ENCODE results near the gene ANKK1. TPM values are rescaled to one million over a fixed set of nuclear protein-coding genes. Genes with fewer than 3 reads are reported as not detected.

The ANKK1 gene
- total RNA-seq, 1 donor from 2014 or later, result not detected

DNA sequence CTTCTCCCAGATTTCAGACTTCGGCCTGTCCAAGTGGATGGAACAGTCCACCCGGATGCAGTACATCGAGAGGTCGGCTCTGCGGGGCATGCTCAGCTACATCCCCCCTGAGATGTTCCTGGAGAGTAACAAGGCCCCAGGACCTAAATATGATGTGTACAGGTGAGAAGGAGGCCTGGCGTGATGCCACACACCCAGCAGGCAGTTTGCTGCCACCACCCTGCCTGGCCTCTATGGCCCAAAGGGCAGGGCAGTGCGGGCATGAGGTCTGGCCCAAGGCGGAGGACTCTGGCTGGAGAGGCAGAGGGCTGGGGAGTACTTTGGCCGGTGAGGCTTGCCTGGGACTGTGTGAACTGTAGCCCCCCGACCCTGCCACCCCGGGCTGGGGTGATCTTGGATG is 7.3 kb downstream of the ANKK1 start:
- Histone ChIP-seq H4K20me1 (ENCODE audit: insufficient read depth, low read length) (no peaks in the 10 kb centered on the region), H3K9me3 (ENCODE audit: insufficient read depth, low read depth, low read length) (no peaks in the 10 kb centered on the region), H3K79me2 (ENCODE audit: insufficient read depth, low read length) (no peaks in the 10 kb centered on the region), H3K4me3 (ENCODE audit: insufficient read depth, low read depth, low read length) (no peak overlapping the region), H3K27me3 (ENCODE audit: insufficient read depth, low read length) (peaks cover 13% of the 10 kb centered on the region), H3K4me1 (ENCODE audit: insufficient read depth, low read length) (no peaks in the 10 kb centered on the region), H3K36me3 (ENCODE audit: insufficient read depth, low read length) (no peaks in the 10 kb centered on the region), H2AFZ (ENCODE audit: low read depth, low read length) (no peak overlapping the region), H3K9ac (ENCODE audit: low read length) (no peak overlapping the region), H3K4me2 (ENCODE audit: low read length) (no peak overlapping the region), H3K27ac (ENCODE audit: low read depth, low read length) (no peak overlapping the region)
- H3K27me3 Mint-ChIP-seq (ENCODE audit: low read depth, unreplicated experiment), result peaks cover 33% of the 10 kb centered on the region
- DNase-seq (ENCODE audit: low read depth) (no peak), FAIRE-seq (no peak)
- no peaks in the 10 kb centered on the region for H3K4me1 Mint-ChIP-seq (ENCODE audit: low read depth, unreplicated experiment)
- no peaks in the 10 kb centered on the region for H3K9me3 Mint-ChIP-seq (ENCODE audit: unreplicated experiment)
- no peak overlapping the region for H3K27ac Mint-ChIP-seq (ENCODE audit: unreplicated experiment)
- no peaks in the 10 kb centered on the region for H3K36me3 Mint-ChIP-seq (ENCODE audit: low read depth, unreplicated experiment)
- TF ChIP-seq, protein P1, sequence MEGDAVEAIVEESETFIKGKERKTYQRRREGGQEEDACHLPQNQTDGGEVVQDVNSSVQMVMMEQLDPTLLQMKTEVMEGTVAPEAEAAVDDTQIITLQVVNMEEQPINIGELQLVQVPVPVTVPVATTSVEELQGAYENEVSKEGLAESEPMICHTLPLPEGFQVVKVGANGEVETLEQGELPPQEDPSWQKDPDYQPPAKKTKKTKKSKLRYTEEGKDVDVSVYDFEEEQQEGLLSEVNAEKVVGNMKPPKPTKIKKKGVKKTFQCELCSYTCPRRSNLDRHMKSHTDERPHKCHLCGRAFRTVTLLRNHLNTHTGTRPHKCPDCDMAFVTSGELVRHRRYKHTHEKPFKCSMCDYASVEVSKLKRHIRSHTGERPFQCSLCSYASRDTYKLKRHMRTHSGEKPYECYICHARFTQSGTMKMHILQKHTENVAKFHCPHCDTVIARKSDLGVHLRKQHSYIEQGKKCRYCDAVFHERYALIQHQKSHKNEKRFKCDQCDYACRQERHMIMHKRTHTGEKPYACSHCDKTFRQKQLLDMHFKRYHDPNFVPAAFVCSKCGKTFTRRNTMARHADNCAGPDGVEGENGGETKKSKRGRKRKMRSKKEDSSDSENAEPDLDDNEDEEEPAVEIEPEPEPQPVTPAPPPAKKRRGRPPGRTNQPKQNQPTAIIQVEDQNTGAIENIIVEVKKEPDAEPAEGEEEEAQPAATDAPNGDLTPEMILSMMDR (IDR thresholded peaks at IDR 0.05; ENCODE audit: insufficient read depth, low read depth, low read length), result no peak
- TF ChIP-seq EZH2 (IDR thresholded peaks at IDR 0.05; ENCODE audit: insufficient read depth, low read length), result no peak
- H3K4me3 Mint-ChIP-seq (ENCODE audit: unreplicated experiment), result no peak overlapping the region

DNA sequence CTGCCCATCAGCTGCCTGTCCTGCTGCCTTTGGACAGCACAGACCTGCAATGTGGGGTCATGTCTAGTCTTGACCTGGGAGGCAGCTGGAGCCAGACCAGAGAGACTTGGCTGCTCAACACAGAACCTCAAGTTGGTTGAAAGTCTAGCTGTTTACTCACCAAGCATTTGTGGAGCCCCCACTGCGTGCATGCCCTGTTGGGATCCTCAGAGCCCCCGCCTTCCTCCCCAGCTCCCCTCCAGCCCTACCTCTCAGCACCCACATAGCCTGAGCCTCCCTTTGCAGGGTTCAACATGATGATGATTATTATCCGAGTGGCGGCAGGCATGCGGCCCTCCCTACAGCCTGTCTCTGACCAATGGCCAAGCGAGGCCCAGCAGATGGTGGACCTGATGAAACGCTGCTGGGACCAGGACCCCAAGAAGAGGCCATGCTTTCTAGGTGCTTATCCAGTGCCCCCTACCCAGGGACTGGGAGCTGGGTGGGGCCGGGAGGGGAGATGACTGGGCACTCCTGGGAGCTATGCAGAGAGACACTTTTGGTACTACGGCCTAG is 8.3 kb downstream of the ANKK1 start:
- Mint-ChIP-seq H3K9me3 (ENCODE audit: unreplicated experiment) (no peaks in the 10 kb centered on the region), H3K27ac (ENCODE audit: unreplicated experiment) (no peak overlapping the region), H3K36me3 (ENCODE audit: low read depth, unreplicated experiment) (no peaks in the 10 kb centered on the region), H3K4me1 (ENCODE audit: low read depth, unreplicated experiment) (no peaks in the 10 kb centered on the region), H3K27me3 (ENCODE audit: low read depth, unreplicated experiment) (peaks cover 42% of the 10 kb centered on the region), H3K4me3 (ENCODE audit: unreplicated experiment) (no peak overlapping the region)
- no peak overlapping the region for H3K9ac ChIP-seq (ENCODE audit: low read length)
- H3K36me3 ChIP-seq (ENCODE audit: insufficient read depth, low read length), result no peaks in the 10 kb centered on the region
- no peak overlapping the region for H3K4me2 ChIP-seq (ENCODE audit: low read length)
- DNase-seq (ENCODE audit: low read depth), result no peak
- no peaks in the 10 kb centered on the region for H3K9me3 ChIP-seq (ENCODE audit: insufficient read depth, low read depth, low read length)
- H3K27ac ChIP-seq (ENCODE audit: low read depth, low read length), result no peak overlapping the region
- no peaks in the 10 kb centered on the region for H3K4me1 ChIP-seq (ENCODE audit: insufficient read depth, low read length)
- no peak overlapping the region for H2AFZ ChIP-seq (ENCODE audit: low read depth, low read length)
- no peak overlapping the region for H3K4me3 ChIP-seq (ENCODE audit: insufficient read depth, low read depth, low read length)
- H3K79me2 ChIP-seq (ENCODE audit: insufficient read depth, low read length), result no peaks in the 10 kb centered on the region
- FAIRE-seq, result no peak
- no peaks in the 10 kb centered on the region for H4K20me1 ChIP-seq (ENCODE audit: insufficient read depth, low read length)
- TF ChIP-seq EZH2 (IDR thresholded peaks at IDR 0.05; ENCODE audit: insufficient read depth, low read length), result no peak
- TF ChIP-seq, protein P1 (IDR thresholded peaks at IDR 0.05; ENCODE audit: insufficient read depth, low read depth, low read length), result no peak
- peaks cover 13% of the 10 kb centered on the region for H3K27me3 ChIP-seq (ENCODE audit: insufficient read depth, low read length)

DNA sequence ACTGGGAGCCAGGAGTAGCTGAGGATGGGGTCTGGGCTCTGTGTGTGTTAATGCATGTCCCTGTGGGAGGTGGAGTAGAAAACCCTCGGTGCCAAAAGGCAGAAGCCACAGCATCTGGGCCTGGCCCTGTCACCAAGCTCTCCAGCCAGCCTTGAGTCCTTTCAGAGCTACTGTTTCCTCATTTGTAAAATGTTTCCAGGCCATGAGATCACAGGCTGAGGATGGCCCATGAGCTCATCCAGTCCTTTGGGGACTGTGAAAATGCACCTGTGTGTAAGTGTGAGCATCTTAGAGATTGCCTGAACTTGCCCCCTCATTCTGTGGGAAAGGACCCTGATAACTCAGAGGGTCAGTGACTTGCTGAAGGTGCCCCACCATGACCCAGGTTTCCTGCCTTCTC is 9.1 kb downstream of the ANKK1 start:
- DNase-seq (ENCODE audit: low read depth), result no peak
- H4K20me1 ChIP-seq (ENCODE audit: insufficient read depth, low read length), result no peaks in the 10 kb centered on the region
- Mint-ChIP-seq H3K4me3 (ENCODE audit: unreplicated experiment) (peak overlapping the region; percentile 14), H3K36me3 (ENCODE audit: low read depth, unreplicated experiment) (no peaks in the 10 kb centered on the region), H3K9me3 (ENCODE audit: unreplicated experiment) (no peaks in the 10 kb centered on the region), H3K27ac (ENCODE audit: unreplicated experiment) (no peak overlapping the region), H3K4me1 (ENCODE audit: low read depth, unreplicated experiment) (no peaks in the 10 kb centered on the region), H3K27me3 (ENCODE audit: low read depth, unreplicated experiment) (peaks cover 51% of the 10 kb centered on the region)
- no peaks in the 10 kb centered on the region for H3K36me3 ChIP-seq (ENCODE audit: insufficient read depth, low read length)
- no peaks in the 10 kb centered on the region for H3K9me3 ChIP-seq (ENCODE audit: insufficient read depth, low read depth, low read length)
- no peak for TF ChIP-seq EZH2 (IDR thresholded peaks at IDR 0.05; ENCODE audit: insufficient read depth, low read length)
- TF ChIP-seq, protein P1 (IDR thresholded peaks at IDR 0.05; ENCODE audit: insufficient read depth, low read depth, low read length), result no peak
- peaks cover 13% of the 10 kb centered on the region for H3K27me3 ChIP-seq (ENCODE audit: insufficient read depth, low read length)
- FAIRE-seq, result no peak
- H3K79me2 ChIP-seq (ENCODE audit: insufficient read depth, low read length), result no peaks in the 10 kb centered on the region
- H3K4me2 ChIP-seq (ENCODE audit: low read length), result no peak overlapping the region
- H2AFZ ChIP-seq (ENCODE audit: low read depth, low read length), result no peak overlapping the region
- no peak overlapping the region for H3K9ac ChIP-seq (ENCODE audit: low read length)
- no peaks in the 10 kb centered on the region for H3K4me1 ChIP-seq (ENCODE audit: insufficient read depth, low read length)
- no peak overlapping the region for H3K4me3 ChIP-seq (ENCODE audit: insufficient read depth, low read depth, low read length)
- no peak overlapping the region for H3K27ac ChIP-seq (ENCODE audit: low read depth, low read length)
